ENCODE results near the gene SPRTN.

- no peak for TF ChIP-seq CTCF (IDR thresholded peaks at IDR 0.05)
- no peak for TF ChIP-seq EP300 (IDR thresholded peaks at IDR 0.05)
Measured at GRCh38 chr1:231355171-231355570, 17.1 kb downstream of the SPRTN start.

Data from ovary (tissue), 3 donors.